Glutamatergic neuron (in vitro differentiated cells): ENCODE measurements around the gene ITGA2. TPM values are rescaled to one million over a fixed set of nuclear protein-coding genes. Genes with fewer than 3 reads are reported as not detected.

Experiments used
- DNase-seq: peaks from one replicate; pipeline ENCODE4 v3.0.0; 2022
- H3K27ac Mint-ChIP-seq: one replicate; pipeline ENCODE4 v1.8.0; 2020; ENCODE audit warnings: mild to moderate bottlenecking, mixed read lengths, inconsistent platforms; ENCODE audit not compliant: unreplicated experiment
- H3K27me3 Mint-ChIP-seq: one replicate; pipeline ENCODE4 v1.8.0; 2020; ENCODE audit warnings: mild to moderate bottlenecking, moderate library complexity, mixed read lengths, inconsistent platforms; ENCODE audit not compliant: unreplicated experiment
- H3K36me3 Mint-ChIP-seq: one replicate; pipeline ENCODE4 v1.8.0; 2020; ENCODE audit warnings: mild to moderate bottlenecking, mixed read lengths, inconsistent platforms; ENCODE audit not compliant: unreplicated experiment
- H3K4me1 Mint-ChIP-seq: one replicate; pipeline ENCODE4 v1.8.0; 2020; ENCODE audit warnings: mild to moderate bottlenecking, low read depth, mixed read lengths, inconsistent platforms; ENCODE audit not compliant: unreplicated experiment
- H3K4me3 Mint-ChIP-seq: one replicate; pipeline ENCODE4 v1.8.0; 2020; ENCODE audit warnings: mild to moderate bottlenecking, mixed read lengths, inconsistent platforms; ENCODE audit not compliant: unreplicated experiment
- H3K9me3 Mint-ChIP-seq: one replicate; pipeline ENCODE4 v1.8.0; 2020; ENCODE audit warnings: mild to moderate bottlenecking, moderate library complexity, mixed read lengths, inconsistent platforms; ENCODE audit not compliant: unreplicated experiment
- CTCF ChIP-seq: fragments of 200-600 bp; sonication (generic); IDR thresholded peaks from one replicate; pipeline ENCODE4 v1.5.0; 2021; ENCODE audit not compliant: partially characterized antibody, unreplicated experiment
- total RNA-seq: library from RNA; stranded (reverse); fragmentation: NEBNext Ultra II Directional; extraction: Animal tissue kit (Norgen Biotek cat#: 25700); gene quantifications from one replicate; pipeline ENCODE4 v1.2.1, GENCODE V29; 2021; ENCODE audit not compliant: unreplicated experiment

Gene ITGA2
- total RNA-seq, 1 donor from 2014 or later = not detected

DNA sequence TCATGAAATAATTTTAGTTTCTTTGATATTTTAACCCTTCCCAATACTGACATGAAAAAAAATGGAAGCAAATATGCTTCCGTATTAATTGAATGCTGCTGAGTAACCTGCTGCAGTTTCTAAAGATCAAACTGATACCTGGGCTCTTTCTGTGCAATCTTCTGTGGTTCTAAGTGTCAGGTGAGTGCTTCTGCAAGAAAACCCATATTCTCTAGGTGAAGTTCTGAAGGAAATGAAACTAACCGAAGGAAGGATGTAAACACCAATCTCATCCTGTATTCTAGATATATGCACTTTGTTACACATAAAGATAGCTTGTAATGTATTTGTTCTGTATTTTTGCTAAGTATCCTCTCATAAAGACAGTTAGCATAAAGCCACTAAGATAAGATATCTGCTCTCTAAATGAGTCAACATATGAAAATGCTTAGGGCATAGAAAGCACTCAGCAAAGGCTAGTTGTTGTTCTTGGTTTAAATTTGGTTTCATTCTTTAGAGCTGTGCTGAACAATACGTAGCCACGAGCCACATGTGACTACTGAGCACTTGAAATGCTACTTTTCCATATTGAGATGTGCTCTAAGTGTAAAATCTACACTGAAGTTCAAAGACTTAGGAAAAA is 52.0 kb downstream of the ITGA2 start:
- Mint-ChIP-seq H3K27ac (no peak overlapping the region), H3K4me3 (no peak overlapping the region), H3K4me1 (no peaks in the 10 kb centered on the region), H3K27me3 (no peaks in the 10 kb centered on the region), H3K9me3 (no peaks in the 10 kb centered on the region), H3K36me3 (no peaks in the 10 kb centered on the region)
- DNase-seq = no peak
- TF ChIP-seq CTCF = no peak

DNA sequence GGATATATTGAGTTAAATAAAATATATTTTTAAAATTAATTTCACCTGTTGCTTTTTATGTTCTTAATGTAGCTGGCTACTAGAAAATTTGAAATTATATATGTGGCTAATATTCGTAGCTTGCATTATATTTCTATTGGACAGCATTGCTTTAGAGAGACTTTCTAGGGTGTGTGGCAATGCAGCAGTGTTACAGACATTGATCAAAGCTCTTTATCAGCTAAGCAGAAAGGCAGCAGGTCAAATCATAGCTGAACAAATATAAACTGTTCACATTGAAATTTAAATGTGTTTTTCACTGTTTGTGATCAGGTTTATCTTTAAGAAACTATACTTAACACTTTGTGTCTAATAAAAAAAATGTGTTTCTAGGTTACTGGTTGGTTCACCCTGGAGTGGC is 52.6 kb downstream of the ITGA2 start:
- DNase-seq = no peak
- H3K4me3 Mint-ChIP-seq = no peak overlapping the region
- no peak for TF ChIP-seq CTCF
- no peaks in the 10 kb centered on the region for H3K27me3 Mint-ChIP-seq
- no peak overlapping the region for H3K27ac Mint-ChIP-seq
- H3K36me3 Mint-ChIP-seq = no peaks in the 10 kb centered on the region
- H3K4me1 Mint-ChIP-seq = no peaks in the 10 kb centered on the region
- H3K9me3 Mint-ChIP-seq = no peaks in the 10 kb centered on the region

- no peaks in the 10 kb centered on the region for H3K36me3 Mint-ChIP-seq
- H3K4me1 Mint-ChIP-seq = no peaks in the 10 kb centered on the region
- no peak overlapping the region for H3K4me3 Mint-ChIP-seq
- TF ChIP-seq CTCF = no peak
- no peak for DNase-seq
- H3K27ac Mint-ChIP-seq = no peak overlapping the region
- no peaks in the 10 kb centered on the region for H3K9me3 Mint-ChIP-seq
- no peaks in the 10 kb centered on the region for H3K27me3 Mint-ChIP-seq
Measured at GRCh38 chr5:53045263-53045662, 56.1 kb downstream of the ITGA2 start.

DNA sequence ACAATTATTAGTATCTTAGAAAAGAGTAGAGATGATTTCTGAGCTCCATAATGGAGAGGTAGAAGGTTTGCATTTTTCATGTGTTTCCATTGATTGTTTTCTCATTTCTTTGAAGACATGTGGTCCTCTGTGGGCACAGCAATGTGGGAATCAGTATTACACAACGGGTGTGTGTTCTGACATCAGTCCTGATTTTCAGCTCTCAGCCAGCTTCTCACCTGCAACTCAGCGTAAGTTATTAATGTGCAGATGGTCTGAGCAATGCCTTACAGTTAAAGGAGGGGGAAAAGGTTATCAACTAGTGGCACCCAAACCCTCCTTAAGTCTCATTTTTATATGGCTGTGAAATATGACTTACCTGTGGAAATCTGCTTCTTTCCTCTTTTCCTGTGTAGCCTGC is 59.1 kb downstream of the ITGA2 start:
- DNase-seq = no peak
- Mint-ChIP-seq H3K27ac (no peak overlapping the region), H3K4me1 (no peaks in the 10 kb centered on the region), H3K9me3 (no peaks in the 10 kb centered on the region), H3K27me3 (no peaks in the 10 kb centered on the region), H3K4me3 (no peak overlapping the region), H3K36me3 (no peaks in the 10 kb centered on the region)
- TF ChIP-seq CTCF = no peak

- Mint-ChIP-seq H3K4me3 (no peak overlapping the region), H3K27ac (no peak overlapping the region), H3K27me3 (no peaks in the 10 kb centered on the region), H3K9me3 (no peaks in the 10 kb centered on the region), H3K36me3 (no peaks in the 10 kb centered on the region), H3K4me1 (no peaks in the 10 kb centered on the region)
- DNase-seq = no peak
- TF ChIP-seq CTCF = no peak
Measured at GRCh38 chr5:53052499-53052898, 63.3 kb downstream of the ITGA2 start.
